GM21423 (cell line): Measurements from ENCODE around the gene TNNC1.

ENCODE experiments used
- ATAC-seq: cut with Tn5 transposase; IDR thresholded peaks from one replicate; pipeline ENCODE4 v1.9.1; 2021; ENCODE audit warnings: mild to moderate bottlenecking, moderate library complexity; ENCODE audit not compliant: unreplicated experiment

The TNNC1 gene

GRCh38 chr3:52432225-52432624 is 21.6 kb downstream of the TNNC1 start:
- no peak for ATAC-seq

- no peak for ATAC-seq
Measured at GRCh38 chr3:52431459-52432223, 22.2 kb downstream of the TNNC1 start.

- ATAC-seq, result no peak
Measured at GRCh38 chr3:52430416-52430810, 23.4 kb downstream of the TNNC1 start.

- no peak for ATAC-seq
Measured at GRCh38 chr3:52429779-52430415, 23.9 kb downstream of the TNNC1 start.

- no peak for ATAC-seq
Measured at GRCh38 chr3:52429031-52429430, 24.8 kb downstream of the TNNC1 start.

GRCh38 chr3:52428151-52429005 is 25.5 kb downstream of the TNNC1 start:
- no peak for ATAC-seq

- no peak for ATAC-seq
Measured at GRCh38 chr3:52423173-52423572, 30.7 kb downstream of the TNNC1 start.

GRCh38 chr3:52422669-52423068 is 31.2 kb downstream of the TNNC1 start:
- no peak for ATAC-seq

GRCh38 chr3:52420388-52420787 is 33.5 kb downstream of the TNNC1 start:
- no peak for ATAC-seq

GRCh38 chr3:52415800-52416199 is 38.0 kb downstream of the TNNC1 start:
- ATAC-seq, result no peak

GRCh38 chr3:52408466-52408865 is 45.4 kb downstream of the TNNC1 start:
- ATAC-seq, result no peak

- no peak for ATAC-seq
Measured at GRCh38 chr3:52407779-52408178, 46.1 kb downstream of the TNNC1 start.

GRCh38 chr3:52406791-52407510 is 46.9 kb downstream of the TNNC1 start:
- no peak for ATAC-seq

- ATAC-seq, result no peak
Measured at GRCh38 chr3:52406231-52406661, 47.6 kb downstream of the TNNC1 start.

- ATAC-seq, result no peak
Measured at GRCh38 chr3:52405601-52406110, 48.2 kb downstream of the TNNC1 start.

GRCh38 chr3:52405066-52405465 is 48.8 kb downstream of the TNNC1 start:
- no peak for ATAC-seq

GRCh38 chr3:52404391-52404790 is 49.5 kb downstream of the TNNC1 start:
- no peak for ATAC-seq

- ATAC-seq, result no peak
Measured at GRCh38 chr3:52403955-52404354, 49.9 kb downstream of the TNNC1 start.

- ATAC-seq, result no peak
Measured at GRCh38 chr3:52403271-52403841, 50.5 kb downstream of the TNNC1 start.

GRCh38 chr3:52402706-52403270 is 51.1 kb downstream of the TNNC1 start:
- no peak for ATAC-seq
